SK-N-SH (cell line): ENCODE results near the gene OAS2.

ENCODE experiments used
- CTCF ChIP-seq: fragments of 200-600 bp; sonication (generic); IDR thresholded peaks from 2 replicates; pipeline ENCODE4 v1.6.1; 2017; ENCODE audit warnings: antibody characterized with exemption, mild to moderate bottlenecking, moderate library complexity
- EZH2phosphoT487 ChIP-seq: fragments of 200-600 bp; sonication (generic); IDR thresholded peaks from 2 replicates; pipeline ENCODE4 v1.6.1; 2017; ENCODE audit warnings: low read depth, mixed run types, mild to moderate bottlenecking, antibody characterized with exemption, moderate library complexity, borderline replicate concordance
- MXI1 ChIP-seq: IDR thresholded peaks from 2 replicates; pipeline ENCODE4 v1.6.1; 2012; ENCODE audit warnings: mild to moderate bottlenecking, low read depth, low read length, improper control_type of control experiment
- PBX3 ChIP-seq: IDR thresholded peaks from 2 replicates; pipeline ENCODE4; 2012
- RAD21 ChIP-seq: IDR thresholded peaks from 2 replicates; pipeline ENCODE4 v1.6.1; 2012; ENCODE audit warnings: mild to moderate bottlenecking, low read length
- TCF12 ChIP-seq: IDR thresholded peaks from 2 replicates; pipeline ENCODE4 v1.4.0; 2012

GRCh38 chr12:113055594-113056380 is 77.5 kb downstream of the OAS2 start:
- no peak for TF ChIP-seq TCF12
- no peak for TF ChIP-seq PBX3
- no peak for TF ChIP-seq CTCF
- no peak for TF ChIP-seq RAD21
- TF ChIP-seq MXI1, result no peak
- TF ChIP-seq EZH2phosphoT487, result no peak
